Stimulated activated naive CD8-positive, alpha-beta T cell treated with anti-CD3 and anti-CD28 coated beads, Interleukin-15, amount 100 ng/mL, for 72 hours (primary cell): ENCODE data around the gene SMCO1.
"Not testable (repeated sequence)": the region's sequence is repeated elsewhere in the genome, so short reads cannot be mapped to it uniquely, and the experiment has no call there.

Source experiments
- ATAC-seq: fragments of 150-1000 bp; cut with Tn5 transposase; 2 replicates; pipeline ENCODE4 v1.10.0; 2021; ENCODE audit warnings: mild to moderate bottlenecking, moderate library complexity
- DNase-seq, 2 donors: peaks; one replicate each; pipeline ENCODE4 v3.0.0; 2021 to 2022
- H3K27ac Mint-ChIP-seq, 2 donors: one replicate each; pipeline ENCODE4 v1.8.0; 2022; ENCODE audit warnings: mild to moderate bottlenecking in 2 of 2, mixed read lengths in 2 of 2, moderate library complexity in 2 of 2
- H3K27me3 Mint-ChIP-seq: one replicate; pipeline ENCODE4 v1.8.0; 2022; ENCODE audit warnings: mixed read lengths
- H3K4me1 Mint-ChIP-seq: one replicate; pipeline ENCODE4 v1.8.0; 2022; ENCODE audit warnings: mild to moderate bottlenecking, mixed read lengths
- H3K4me3 Mint-ChIP-seq, 2 donors: one replicate each; pipeline ENCODE4 v1.8.0; 2022; ENCODE audit warnings: mild to moderate bottlenecking in 2 of 2, mixed read lengths in 2 of 2, moderate library complexity in 1 of 2
- H3K9me3 Mint-ChIP-seq, 2 donors: one replicate each; pipeline ENCODE4 v1.8.0; 2022; ENCODE audit warnings: mixed read lengths in 2 of 2

The SMCO1 gene

DNA sequence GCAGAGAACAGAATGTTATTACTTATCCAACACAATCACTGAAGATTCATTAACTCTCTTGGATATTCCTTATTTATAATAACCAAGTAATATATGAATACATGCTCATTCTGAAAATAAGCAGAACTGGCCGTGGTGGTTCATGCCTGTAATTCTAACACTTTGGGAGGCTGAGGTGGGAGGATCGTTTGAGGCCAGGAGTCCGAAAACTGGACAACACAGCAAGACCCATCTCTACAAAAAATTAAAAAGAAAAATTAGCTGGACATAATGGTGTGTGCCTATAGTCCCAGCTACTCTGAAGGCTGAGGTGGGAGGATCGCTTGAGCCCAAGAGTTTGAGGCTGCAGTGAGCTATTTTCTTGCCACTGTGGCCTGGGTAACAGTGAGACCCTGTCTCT lies 37.5 kb downstream of the SMCO1 start:
- no peaks in the 10 kb centered on the region for H3K9me3 Mint-ChIP-seq
- no peak overlapping the region for H3K4me3 Mint-ChIP-seq
- no peaks in the 10 kb centered on the region for H3K27me3 Mint-ChIP-seq
- H3K4me1 Mint-ChIP-seq = no peaks in the 10 kb centered on the region
- no peak overlapping the region for H3K27ac Mint-ChIP-seq
- DNase-seq (no peak), ATAC-seq (no peak)

GRCh38 chr3:196472286-196472685 lies 42.9 kb downstream of the SMCO1 start:
- Mint-ChIP-seq H3K4me3 (no peak overlapping the region), H3K27me3 (no peaks in the 10 kb centered on the region), H3K4me1 (peaks cover 6% of the 10 kb centered on the region), H3K27ac (no peak overlapping the region), H3K9me3 (no peaks in the 10 kb centered on the region)
- no peak for ATAC-seq
- no peak for DNase-seq

DNA sequence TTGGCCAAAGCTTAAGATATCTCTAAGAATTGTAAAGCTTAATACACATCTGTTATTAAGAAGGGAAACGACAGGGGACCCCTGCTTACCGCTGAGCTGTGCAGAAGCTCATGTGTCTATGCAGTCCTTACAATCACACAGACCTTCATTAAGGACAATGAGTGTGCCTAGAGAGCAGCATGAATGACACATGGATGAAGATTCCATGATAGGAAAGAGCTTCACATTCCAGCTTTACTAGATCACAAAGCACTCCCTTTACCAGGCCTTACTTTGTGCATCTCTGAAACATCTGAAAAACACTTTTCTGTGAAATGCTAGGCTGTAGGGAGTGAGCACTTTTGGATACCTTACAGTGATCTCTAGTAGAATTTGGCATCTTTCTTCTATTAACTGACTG lies 43.6 kb downstream of the SMCO1 start:
- ATAC-seq (no peak), DNase-seq (no peak)
- H3K27me3 Mint-ChIP-seq = no peaks in the 10 kb centered on the region
- H3K4me3 Mint-ChIP-seq = no peak overlapping the region
- H3K9me3 Mint-ChIP-seq = no peaks in the 10 kb centered on the region
- H3K27ac Mint-ChIP-seq = no peak overlapping the region
- H3K4me1 Mint-ChIP-seq = peaks cover 6% of the 10 kb centered on the region

GRCh38 chr3:196470182-196470581 lies 45.0 kb downstream of the SMCO1 start:
- H3K27me3 Mint-ChIP-seq = not testable (repeated sequence)

DNA sequence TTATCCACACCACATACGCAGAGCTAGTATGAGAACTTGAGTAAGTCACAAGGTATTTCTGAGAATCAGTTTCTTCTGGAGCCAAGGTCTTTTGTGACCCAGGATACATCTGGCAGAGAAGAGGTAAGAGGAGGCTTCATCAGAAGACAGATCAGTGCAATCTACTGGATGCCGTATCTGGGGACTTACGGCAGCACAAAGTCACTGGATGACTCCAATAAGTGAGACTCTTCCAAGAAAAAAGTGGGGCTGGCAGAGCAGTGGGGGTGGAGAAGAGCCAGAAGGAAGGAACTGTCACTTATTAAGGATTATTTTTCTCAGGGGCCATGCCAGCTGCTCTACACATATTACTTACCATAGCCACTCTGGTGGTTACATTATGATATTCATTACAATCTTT lies 51.3 kb downstream of the SMCO1 start:
- H3K4me1 Mint-ChIP-seq = no peaks in the 10 kb centered on the region
- ATAC-seq = no peak

More at GRCh38 chr3:196470182-196470581, 45.0 kb downstream of the SMCO1 start:
- not testable (repeated sequence) for H3K9me3 Mint-ChIP-seq, H3K27ac Mint-ChIP-seq, DNase-seq, H3K4me3 Mint-ChIP-seq, ATAC-seq, H3K4me1 Mint-ChIP-seq

GRCh38 chr3:196463478-196463756 lies 51.7 kb downstream of the SMCO1 start:
- Mint-ChIP-seq H3K4me3 (no peak overlapping the region), H3K9me3 (peaks cover 10 to 18% of the 10 kb centered on the region in 2 donors), H3K27ac (no peak overlapping the region), H3K27me3 (no peaks in the 10 kb centered on the region), H3K4me1 (no peaks in the 10 kb centered on the region)
- no peak for DNase-seq
- ATAC-seq = no peak

More for the DNA sequence above, 51.3 kb downstream of the SMCO1 start:
- no peaks in the 10 kb centered on the region for H3K27me3 Mint-ChIP-seq
- no peak overlapping the region for H3K4me3 Mint-ChIP-seq
- peaks cover 10 to 18% of the 10 kb centered on the region in 2 donors for H3K9me3 Mint-ChIP-seq
- DNase-seq = no peak
- H3K27ac Mint-ChIP-seq = no peak overlapping the region

GRCh38 chr3:196462680-196463477 lies 52.3 kb downstream of the SMCO1 start:
- peaks cover 10 to 18% of the 10 kb centered on the region in 2 donors for H3K9me3 Mint-ChIP-seq
- not testable (repeated sequence) for ATAC-seq

DNA sequence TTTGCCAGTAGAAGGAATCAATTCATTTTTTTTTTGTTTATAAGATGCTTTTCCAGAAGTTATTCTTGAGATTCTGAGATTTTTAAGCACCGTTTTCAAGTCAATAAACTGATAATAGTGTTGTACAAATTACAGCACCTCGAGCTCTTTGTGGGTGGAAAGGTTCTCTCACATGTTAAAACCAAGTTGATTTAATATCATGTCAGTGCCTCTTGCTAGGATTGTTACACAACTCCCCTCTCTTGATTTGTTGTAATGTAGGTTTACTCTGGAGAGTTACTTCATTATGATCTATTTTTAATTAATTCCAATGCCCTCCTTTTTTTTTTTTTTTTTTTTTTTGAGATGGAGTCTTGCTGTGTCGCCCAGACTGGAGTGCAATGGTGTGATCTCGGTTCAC lies 57.1 kb downstream of the SMCO1 start:
- DNase-seq = no peak
- H3K9me3 Mint-ChIP-seq = peaks cover 10 to 12% of the 10 kb centered on the region in 2 donors
- no peak overlapping the region for H3K27ac Mint-ChIP-seq
- H3K4me1 Mint-ChIP-seq = no peaks in the 10 kb centered on the region
- no peaks in the 10 kb centered on the region for H3K27me3 Mint-ChIP-seq
- no peak for ATAC-seq
- no peak overlapping the region for H3K4me3 Mint-ChIP-seq

More at GRCh38 chr3:196462680-196463477, 52.3 kb downstream of the SMCO1 start:
- not testable (repeated sequence) for H3K27ac Mint-ChIP-seq, H3K4me1 Mint-ChIP-seq, H3K27me3 Mint-ChIP-seq, H3K4me3 Mint-ChIP-seq, DNase-seq

DNA sequence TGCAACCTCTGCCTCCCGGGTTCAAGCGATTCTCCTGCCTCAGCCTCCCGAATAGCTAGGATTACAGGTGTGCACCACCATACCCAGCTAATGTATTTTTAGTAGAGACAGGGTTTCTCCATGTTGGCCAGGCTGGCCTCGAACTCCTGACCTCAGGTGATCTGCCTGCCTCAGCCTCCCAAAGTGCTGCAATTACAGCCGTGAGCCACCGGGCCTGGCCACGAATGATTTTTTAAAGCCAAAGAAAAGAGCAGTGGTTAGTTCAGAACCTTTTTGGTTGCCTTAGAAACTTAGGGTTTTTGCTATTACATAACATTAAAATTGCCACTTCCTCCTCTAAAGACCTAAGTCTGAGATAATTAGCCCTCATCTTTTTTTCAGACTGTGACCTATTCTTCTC lies 57.7 kb downstream of the SMCO1 start:
- H3K9me3 Mint-ChIP-seq, H3K27ac Mint-ChIP-seq, H3K4me1 Mint-ChIP-seq, H3K4me3 Mint-ChIP-seq, H3K27me3 Mint-ChIP-seq: not testable (repeated sequence)
- DNase-seq = peak in 1 of 2 donors; percentile 32
- peak; percentile 33 for ATAC-seq
